ENCODE data around the gene KLHL42.

KLHL42 gene

GRCh38 chr12:27779416-27779919 lies 565 bp upstream of the KLHL42 start:
- DNase-seq (ENCODE audit: extremely low read depth in 1 of 2, low read depth in 1 of 2) = no peak

GRCh38 chr12:27780612-27781408 lies 777 bp downstream of the KLHL42 start:
- peak in 1 of 2 donors; percentile 4 for DNase-seq (ENCODE audit: extremely low read depth in 1 of 2, low read depth in 1 of 2)

GRCh38 chr12:27781680-27782079 lies 1.6 kb downstream of the KLHL42 start:
- DNase-seq (ENCODE audit: extremely low read depth in 1 of 2, low read depth in 1 of 2) = no peak

- no peak for DNase-seq (ENCODE audit: extremely low read depth in 1 of 2, low read depth in 1 of 2)
Measured at GRCh38 chr12:27782481-27782880, 2.4 kb downstream of the KLHL42 start.

GRCh38 chr12:27785882-27786570 lies 6.0 kb downstream of the KLHL42 start:
- no peak for DNase-seq (ENCODE audit: extremely low read depth in 1 of 2, low read depth in 1 of 2)

GRCh38 chr12:27787559-27787958 lies 7.5 kb downstream of the KLHL42 start:
- DNase-seq (ENCODE audit: extremely low read depth in 1 of 2, low read depth in 1 of 2) = no peak

- DNase-seq (ENCODE audit: extremely low read depth in 1 of 2, low read depth in 1 of 2) = no peak
Measured at GRCh38 chr12:27790179-27790578, 10.1 kb downstream of the KLHL42 start.

- DNase-seq (ENCODE audit: extremely low read depth in 1 of 2, low read depth in 1 of 2) = no peak
Measured at GRCh38 chr12:27794818-27795584, 15.0 kb downstream of the KLHL42 start.

- DNase-seq (ENCODE audit: extremely low read depth in 1 of 2, low read depth in 1 of 2) = no peak
Measured at GRCh38 chr12:27796128-27796527, 16.1 kb downstream of the KLHL42 start.

GRCh38 chr12:27797301-27798025 lies 17.4 kb downstream of the KLHL42 start:
- DNase-seq (ENCODE audit: extremely low read depth in 1 of 2, low read depth in 1 of 2) = no peak

GRCh38 chr12:27800819-27801218 lies 20.8 kb downstream of the KLHL42 start:
- no peak for DNase-seq (ENCODE audit: extremely low read depth in 1 of 2, low read depth in 1 of 2)

- no peak for DNase-seq (ENCODE audit: extremely low read depth in 1 of 2, low read depth in 1 of 2)
Measured at GRCh38 chr12:27801630-27802029, 21.6 kb downstream of the KLHL42 start.

GRCh38 chr12:27802511-27802910 lies 22.5 kb downstream of the KLHL42 start:
- DNase-seq (ENCODE audit: extremely low read depth in 1 of 2, low read depth in 1 of 2) = no peak

GRCh38 chr12:27802936-27803335 lies 22.9 kb downstream of the KLHL42 start:
- no peak for DNase-seq (ENCODE audit: extremely low read depth in 1 of 2, low read depth in 1 of 2)

- DNase-seq (ENCODE audit: extremely low read depth in 1 of 2, low read depth in 1 of 2) = no peak
Measured at GRCh38 chr12:27805238-27805637, 25.2 kb downstream of the KLHL42 start.

- DNase-seq (ENCODE audit: extremely low read depth in 1 of 2, low read depth in 1 of 2) = no peak
Measured at GRCh38 chr12:27806259-27806658, 26.2 kb downstream of the KLHL42 start.

GRCh38 chr12:27807063-27807703 lies 27.1 kb downstream of the KLHL42 start:
- no peak for DNase-seq (ENCODE audit: extremely low read depth in 1 of 2, low read depth in 1 of 2)

GRCh38 chr12:27808841-27809240 lies 28.8 kb downstream of the KLHL42 start:
- DNase-seq (ENCODE audit: extremely low read depth in 1 of 2, low read depth in 1 of 2) = no peak

GRCh38 chr12:27810756-27811155 lies 30.7 kb downstream of the KLHL42 start:
- DNase-seq (ENCODE audit: extremely low read depth in 1 of 2, low read depth in 1 of 2) = no peak

GRCh38 chr12:27812502-27812901 lies 32.5 kb downstream of the KLHL42 start:
- DNase-seq (ENCODE audit: extremely low read depth in 1 of 2, low read depth in 1 of 2) = no peak
